ENCODE measurements around the gene ACVRL1. TPM values are rescaled to one million over a fixed set of nuclear protein-coding genes. Genes with fewer than 3 reads are reported as not detected.

Gene ACVRL1
- total RNA-seq, 1 experiment from 2014 or later: 0.36 TPM

DNA sequence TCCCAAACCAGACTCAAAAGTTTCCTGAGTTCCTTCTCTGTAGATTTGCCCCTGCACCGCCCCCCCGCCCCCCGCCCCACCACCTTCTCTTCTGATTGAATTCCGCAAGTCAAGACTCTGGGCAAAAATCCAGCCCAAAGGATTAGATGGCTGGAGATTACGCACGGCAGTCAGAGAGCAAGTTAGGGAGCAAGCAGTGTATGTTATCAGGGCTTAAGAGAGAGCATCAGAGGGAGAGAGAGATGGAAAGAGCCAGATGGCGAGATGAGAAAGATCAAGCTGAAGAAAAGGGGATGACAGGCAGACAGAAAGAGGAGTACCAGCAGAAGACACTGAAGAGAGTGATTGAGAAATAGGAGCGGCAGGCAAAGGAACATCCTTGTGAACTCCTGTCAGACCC lies 33.3 kb upstream of the ACVRL1 start:
- TF ChIP-seq SIN3A (IDR thresholded peaks at IDR 0.05; ENCODE audit: borderline replicate concordance, insufficient read depth, low read depth, low read length) (no peak), POLR2AphosphoS5 (IDR thresholded peaks at IDR 0.05; ENCODE audit: low read depth, low read length) (no peak), TCF7L2 (IDR thresholded peaks at IDR 0.05; ENCODE audit: low read depth, low read length) (no peak)
- TF ChIP-seq, protein P1, sequence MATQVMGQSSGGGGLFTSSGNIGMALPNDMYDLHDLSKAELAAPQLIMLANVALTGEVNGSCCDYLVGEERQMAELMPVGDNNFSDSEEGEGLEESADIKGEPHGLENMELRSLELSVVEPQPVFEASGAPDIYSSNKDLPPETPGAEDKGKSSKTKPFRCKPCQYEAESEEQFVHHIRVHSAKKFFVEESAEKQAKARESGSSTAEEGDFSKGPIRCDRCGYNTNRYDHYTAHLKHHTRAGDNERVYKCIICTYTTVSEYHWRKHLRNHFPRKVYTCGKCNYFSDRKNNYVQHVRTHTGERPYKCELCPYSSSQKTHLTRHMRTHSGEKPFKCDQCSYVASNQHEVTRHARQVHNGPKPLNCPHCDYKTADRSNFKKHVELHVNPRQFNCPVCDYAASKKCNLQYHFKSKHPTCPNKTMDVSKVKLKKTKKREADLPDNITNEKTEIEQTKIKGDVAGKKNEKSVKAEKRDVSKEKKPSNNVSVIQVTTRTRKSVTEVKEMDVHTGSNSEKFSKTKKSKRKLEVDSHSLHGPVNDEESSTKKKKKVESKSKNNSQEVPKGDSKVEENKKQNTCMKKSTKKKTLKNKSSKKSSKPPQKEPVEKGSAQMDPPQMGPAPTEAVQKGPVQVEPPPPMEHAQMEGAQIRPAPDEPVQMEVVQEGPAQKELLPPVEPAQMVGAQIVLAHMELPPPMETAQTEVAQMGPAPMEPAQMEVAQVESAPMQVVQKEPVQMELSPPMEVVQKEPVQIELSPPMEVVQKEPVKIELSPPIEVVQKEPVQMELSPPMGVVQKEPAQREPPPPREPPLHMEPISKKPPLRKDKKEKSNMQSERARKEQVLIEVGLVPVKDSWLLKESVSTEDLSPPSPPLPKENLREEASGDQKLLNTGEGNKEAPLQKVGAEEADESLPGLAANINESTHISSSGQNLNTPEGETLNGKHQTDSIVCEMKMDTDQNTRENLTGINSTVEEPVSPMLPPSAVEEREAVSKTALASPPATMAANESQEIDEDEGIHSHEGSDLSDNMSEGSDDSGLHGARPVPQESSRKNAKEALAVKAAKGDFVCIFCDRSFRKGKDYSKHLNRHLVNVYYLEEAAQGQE (IDR thresholded peaks at IDR 0.05; ENCODE audit: insufficient read depth in 1 of 2, low read depth in 2 of 2, low read length in 1 of 2): no peak
- TF ChIP-seq, protein P2, sequence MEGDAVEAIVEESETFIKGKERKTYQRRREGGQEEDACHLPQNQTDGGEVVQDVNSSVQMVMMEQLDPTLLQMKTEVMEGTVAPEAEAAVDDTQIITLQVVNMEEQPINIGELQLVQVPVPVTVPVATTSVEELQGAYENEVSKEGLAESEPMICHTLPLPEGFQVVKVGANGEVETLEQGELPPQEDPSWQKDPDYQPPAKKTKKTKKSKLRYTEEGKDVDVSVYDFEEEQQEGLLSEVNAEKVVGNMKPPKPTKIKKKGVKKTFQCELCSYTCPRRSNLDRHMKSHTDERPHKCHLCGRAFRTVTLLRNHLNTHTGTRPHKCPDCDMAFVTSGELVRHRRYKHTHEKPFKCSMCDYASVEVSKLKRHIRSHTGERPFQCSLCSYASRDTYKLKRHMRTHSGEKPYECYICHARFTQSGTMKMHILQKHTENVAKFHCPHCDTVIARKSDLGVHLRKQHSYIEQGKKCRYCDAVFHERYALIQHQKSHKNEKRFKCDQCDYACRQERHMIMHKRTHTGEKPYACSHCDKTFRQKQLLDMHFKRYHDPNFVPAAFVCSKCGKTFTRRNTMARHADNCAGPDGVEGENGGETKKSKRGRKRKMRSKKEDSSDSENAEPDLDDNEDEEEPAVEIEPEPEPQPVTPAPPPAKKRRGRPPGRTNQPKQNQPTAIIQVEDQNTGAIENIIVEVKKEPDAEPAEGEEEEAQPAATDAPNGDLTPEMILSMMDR (IDR thresholded peaks at IDR 0.05): no peak
- Histone ChIP-seq H3K27me3 (ENCODE audit: control insufficient read depth, insufficient read depth, low read length) (no peaks in the 10 kb centered on the region), H3K4me3 (ENCODE audit: low read depth in 2 of 2, low read length in 2 of 2) (no peak overlapping the region), H3K36me3 (ENCODE audit: control insufficient read depth, insufficient read depth, low read length) (no peaks in the 10 kb centered on the region), H3K4me1 (ENCODE audit: control insufficient read depth, insufficient read depth, low read length) (no peaks in the 10 kb centered on the region), H3K27ac (ENCODE audit: low read length) (no peak overlapping the region), H3K9me3 (ENCODE audit: control insufficient read depth, insufficient read depth, low read depth, low read length) (no peaks in the 10 kb centered on the region)
- ChIA-PET CTCF (no interaction called here), POLR2A (no interaction called here)
- intact Hi-C loops (cut with micrococcal nuclease; ENCODE audit: unreplicated experiment): no loop called here
- no TSS peak for BruUV-seq (replicated peaks)
- in situ Hi-C loops (cut with HindIII; ENCODE audit: low pct_unique_long_range_greater_than_20kb, low sequenced_read_pairs): no loop called here
- ATAC-seq (no peak), DNase-seq (ENCODE audit: low read depth, low spot score) (no peak)

DNA sequence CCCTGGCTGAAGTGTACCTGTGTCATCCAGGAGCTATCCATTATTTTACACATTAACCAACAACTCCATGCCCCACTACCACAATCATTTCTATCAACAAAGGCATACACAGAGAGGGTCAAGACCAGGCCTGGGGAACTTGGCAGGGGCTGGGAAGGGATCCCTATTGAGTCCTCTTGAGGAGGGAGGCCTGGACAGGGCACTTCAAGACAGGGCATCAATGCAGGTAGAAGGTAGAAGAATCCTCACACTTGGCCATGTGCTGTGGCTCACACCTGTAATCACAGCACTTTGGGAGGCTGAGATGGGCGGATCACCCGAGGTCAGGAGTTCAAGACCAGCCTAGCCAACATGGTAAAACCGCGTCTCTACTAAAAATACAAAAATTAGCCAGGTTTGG lies 32.8 kb upstream of the ACVRL1 start:
- CTCF ChIA-PET: interaction anchor here (0.6 to 1.8 kb wide), 5 partner anchors 13 to 57 kb away, joined by 3 to 11 read pairs (median 5); no protein-coding TSS in a partner anchor
- intact Hi-C loops (cut with micrococcal nuclease; ENCODE audit: unreplicated experiment): no loop called here
- H3K9me3 ChIP-seq (ENCODE audit: control insufficient read depth, insufficient read depth, low read depth, low read length): no peaks in the 10 kb centered on the region
- in situ Hi-C loops (cut with HindIII; ENCODE audit: low pct_unique_long_range_greater_than_20kb, low sequenced_read_pairs): no loop called here
- no peaks in the 10 kb centered on the region for H3K4me1 ChIP-seq (ENCODE audit: control insufficient read depth, insufficient read depth, low read length)
- no TSS peak for BruUV-seq (replicated peaks)
- no peak for DNase-seq (ENCODE audit: low read depth, low spot score)
- H3K36me3 ChIP-seq (ENCODE audit: control insufficient read depth, insufficient read depth, low read length): no peaks in the 10 kb centered on the region
- H3K27ac ChIP-seq (ENCODE audit: low read length): no peak overlapping the region
- no peak for ATAC-seq
- POLR2A ChIA-PET: no interaction called here
- no peak overlapping the region for H3K4me3 ChIP-seq (ENCODE audit: low read depth in 2 of 2, low read length in 2 of 2)
- TF ChIP-seq TCF7L2 (IDR thresholded peaks at IDR 0.05; ENCODE audit: low read depth, low read length) (no peak), SIN3A (IDR thresholded peaks at IDR 0.05; ENCODE audit: borderline replicate concordance, insufficient read depth, low read depth, low read length) (no peak), POLR2AphosphoS5 (IDR thresholded peaks at IDR 0.05; ENCODE audit: low read depth, low read length) (no peak)
- TF ChIP-seq, protein P2 (IDR thresholded peaks at IDR 0.05): no peak
- TF ChIP-seq, protein P1 (IDR thresholded peaks at IDR 0.05; ENCODE audit: insufficient read depth in 1 of 2, low read depth in 2 of 2, low read length in 1 of 2): no peak
- H3K27me3 ChIP-seq (ENCODE audit: control insufficient read depth, insufficient read depth, low read length): no peaks in the 10 kb centered on the region

Measured in Panc1 (cell line).